Neural crest cell (in vitro differentiated cells): ENCODE measurements around the gene HSPA12A. TPM values are rescaled to one million over a fixed set of nuclear protein-coding genes. Genes with fewer than 3 reads are reported as not detected.

ENCODE experiments used
- DNase-seq: peaks from one replicate; pipeline ENCODE4 v3.0.0; 2021; ENCODE audit warnings: low read depth, mixed read lengths, low spot score
- H3K27ac Mint-ChIP-seq: one replicate; pipeline ENCODE4 v1.8.0; 2021; ENCODE audit warnings: mild to moderate bottlenecking, mixed read lengths; ENCODE audit not compliant: unreplicated experiment
- H3K27me3 Mint-ChIP-seq: 2 replicates; pipeline ENCODE4 v1.8.0; 2021; ENCODE audit warnings: low read depth, mild to moderate bottlenecking, mixed read lengths
- H3K36me3 Mint-ChIP-seq: 2 replicates; pipeline ENCODE4 v1.8.0; 2021; ENCODE audit warnings: low read depth, mild to moderate bottlenecking, mixed read lengths
- H3K4me1 Mint-ChIP-seq: 2 replicates; pipeline ENCODE4 v1.8.0; 2021; ENCODE audit warnings: mixed read lengths
- H3K4me3 Mint-ChIP-seq: one replicate; pipeline ENCODE4 v1.8.0; 2021; ENCODE audit warnings: mild to moderate bottlenecking, mixed read lengths
- H3K9me3 Mint-ChIP-seq: 2 replicates; pipeline ENCODE4 v1.8.0; 2021; ENCODE audit warnings: mixed read lengths
- CTCF ChIP-seq: fragments of 200-600 bp; sonication (generic); conservative IDR thresholded peaks from 2 replicates; pipeline ENCODE4 v1.5.0; 2021; ENCODE audit warnings: antibody characterized with exemption, mild to moderate bottlenecking
- total RNA-seq: library from RNA; stranded (reverse); gene quantifications from 2 replicates; pipeline ENCODE4 v1.2.1, GENCODE V29; 2021

HSPA12A gene
- total RNA-seq, 1 donor from 2014 or later, result 7.4 TPM

GRCh38 chr10:116699471-116700150, 42.8 kb downstream of the HSPA12A start:
- Mint-ChIP-seq H3K27ac (no peak overlapping the region), H3K36me3 (no peaks in the 10 kb centered on the region), H3K4me1 (peaks cover 10% of the 10 kb centered on the region)

DNA sequence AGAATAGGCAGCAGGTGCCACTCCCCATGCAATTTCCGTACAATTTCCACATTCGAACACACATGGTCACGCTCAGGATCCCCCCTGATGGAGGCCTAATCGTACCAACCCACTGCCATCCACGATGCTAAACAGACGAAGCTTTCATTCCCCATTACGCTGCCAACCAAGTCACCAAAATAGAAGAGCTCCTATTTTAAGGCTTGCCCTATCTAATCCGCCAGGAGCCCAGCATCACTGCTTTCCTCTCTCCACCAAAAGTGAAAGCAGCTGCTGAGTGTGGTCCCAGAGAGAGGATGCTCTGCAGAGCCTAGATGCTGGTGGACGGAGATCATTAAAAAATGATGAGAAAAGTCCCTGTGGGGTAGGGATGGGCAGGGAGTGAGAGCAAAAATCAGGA, 43.3 kb downstream of the HSPA12A start:
- no peaks in the 10 kb centered on the region for H3K9me3 Mint-ChIP-seq
- no peaks in the 10 kb centered on the region for H3K27me3 Mint-ChIP-seq

More at GRCh38 chr10:116699471-116700150, 42.8 kb downstream of the HSPA12A start:
- Mint-ChIP-seq H3K27me3 (no peaks in the 10 kb centered on the region), H3K9me3 (no peaks in the 10 kb centered on the region), H3K4me3 (no peak overlapping the region)
- DNase-seq, result no peak
- TF ChIP-seq CTCF, result no peak

GRCh38 chr10:116698364-116698763, 44.0 kb downstream of the HSPA12A start:
- no peaks in the 10 kb centered on the region for H3K9me3 Mint-ChIP-seq
- no peak overlapping the region for H3K27ac Mint-ChIP-seq
- H3K27me3 Mint-ChIP-seq, result no peaks in the 10 kb centered on the region
- no peak for DNase-seq
- no peak overlapping the region for H3K4me3 Mint-ChIP-seq
- peaks cover 16% of the 10 kb centered on the region for H3K4me1 Mint-ChIP-seq
- TF ChIP-seq CTCF, result no peak
- no peaks in the 10 kb centered on the region for H3K36me3 Mint-ChIP-seq

More for the DNA sequence above, 43.3 kb downstream of the HSPA12A start:
- DNase-seq, result no peak
- no peak for TF ChIP-seq CTCF
- Mint-ChIP-seq H3K27ac (peak overlapping the region; percentile 68), H3K36me3 (no peaks in the 10 kb centered on the region), H3K4me1 (peaks cover 16% of the 10 kb centered on the region), H3K4me3 (no peak overlapping the region)

DNA sequence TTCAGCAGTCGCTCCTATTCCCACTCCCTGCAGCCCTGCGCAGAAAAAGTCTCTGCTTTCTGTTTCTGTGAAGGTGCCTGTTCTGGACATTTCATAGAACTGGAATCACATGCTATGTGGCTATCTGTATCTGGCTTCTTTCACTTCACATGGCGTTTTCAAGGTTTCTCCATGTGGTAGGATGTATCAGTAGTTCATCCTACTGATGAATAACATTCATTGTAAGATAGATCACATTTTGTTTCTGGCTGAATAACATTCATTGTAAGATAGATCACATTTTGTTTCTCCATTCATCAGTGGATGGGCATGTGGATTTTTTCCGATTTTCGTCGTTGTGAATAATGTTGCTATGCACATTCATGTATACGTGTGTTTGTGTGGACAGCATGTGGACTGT, 44.5 kb downstream of the HSPA12A start:
- Mint-ChIP-seq H3K36me3 (no peaks in the 10 kb centered on the region), H3K4me3 (no peak overlapping the region), H3K27me3 (no peaks in the 10 kb centered on the region), H3K27ac (no peak overlapping the region), H3K4me1 (peaks cover 16% of the 10 kb centered on the region), H3K9me3 (no peaks in the 10 kb centered on the region)
- no peak for TF ChIP-seq CTCF
- no peak for DNase-seq

- no peaks in the 10 kb centered on the region for H3K36me3 Mint-ChIP-seq
- H3K27ac Mint-ChIP-seq, result no peak overlapping the region
- H3K9me3 Mint-ChIP-seq, result no peaks in the 10 kb centered on the region
- H3K4me3 Mint-ChIP-seq, result no peak overlapping the region
- H3K4me1 Mint-ChIP-seq, result peaks cover 16% of the 10 kb centered on the region
- TF ChIP-seq CTCF, result no peak
- no peaks in the 10 kb centered on the region for H3K27me3 Mint-ChIP-seq
- no peak for DNase-seq
These were observed 45.4 kb downstream of the HSPA12A start for GRCh38 chr10:116696919-116697318.
